ENCODE measurements around the gene CFHR2.

DNA sequence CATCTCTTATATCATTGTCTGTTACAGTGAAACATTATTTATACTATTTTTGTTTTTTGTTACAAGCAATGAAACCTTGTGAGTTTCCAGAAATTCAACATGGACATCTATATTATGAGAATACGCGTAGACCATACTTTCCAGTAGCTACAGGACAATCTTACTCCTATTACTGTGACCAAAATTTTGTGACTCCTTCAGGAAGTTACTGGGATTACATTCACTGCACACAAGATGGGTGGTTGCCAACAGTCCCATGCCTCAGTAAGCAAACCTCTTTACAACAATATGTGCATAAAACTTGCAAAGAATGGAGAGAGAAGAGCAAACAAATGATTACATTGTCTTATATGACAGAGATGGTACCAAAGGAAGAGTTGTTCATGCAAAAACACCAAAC, 33.3 kb upstream of the CFHR2 start:
- no peak for TF ChIP-seq CTCF (IDR thresholded peaks at IDR 0.05)
- TF ChIP-seq POLR2AphosphoS5 (IDR thresholded peaks at IDR 0.05; ENCODE audit: insufficient read depth in 1 of 2, low read depth in 1 of 2): no peak
- no peak for TF ChIP-seq POLR2A (IDR thresholded peaks at IDR 0.05)
